NCI-H2107 treated with DMSO at 0.1 percent for 48 hours (cell line): Measurements from ENCODE around the gene PRSS53.
"Not testable (repeated sequence)": the region's sequence is repeated elsewhere in the genome, so short reads cannot be mapped to it uniquely, and the experiment has no call there.

Experiments used
- DNase-seq: peaks from one replicate; lab custom pipeline; 2025; ENCODE audit not compliant: unreplicated experiment; lab: John Stamatoyannopoulos, UW

Gene PRSS53

DNA sequence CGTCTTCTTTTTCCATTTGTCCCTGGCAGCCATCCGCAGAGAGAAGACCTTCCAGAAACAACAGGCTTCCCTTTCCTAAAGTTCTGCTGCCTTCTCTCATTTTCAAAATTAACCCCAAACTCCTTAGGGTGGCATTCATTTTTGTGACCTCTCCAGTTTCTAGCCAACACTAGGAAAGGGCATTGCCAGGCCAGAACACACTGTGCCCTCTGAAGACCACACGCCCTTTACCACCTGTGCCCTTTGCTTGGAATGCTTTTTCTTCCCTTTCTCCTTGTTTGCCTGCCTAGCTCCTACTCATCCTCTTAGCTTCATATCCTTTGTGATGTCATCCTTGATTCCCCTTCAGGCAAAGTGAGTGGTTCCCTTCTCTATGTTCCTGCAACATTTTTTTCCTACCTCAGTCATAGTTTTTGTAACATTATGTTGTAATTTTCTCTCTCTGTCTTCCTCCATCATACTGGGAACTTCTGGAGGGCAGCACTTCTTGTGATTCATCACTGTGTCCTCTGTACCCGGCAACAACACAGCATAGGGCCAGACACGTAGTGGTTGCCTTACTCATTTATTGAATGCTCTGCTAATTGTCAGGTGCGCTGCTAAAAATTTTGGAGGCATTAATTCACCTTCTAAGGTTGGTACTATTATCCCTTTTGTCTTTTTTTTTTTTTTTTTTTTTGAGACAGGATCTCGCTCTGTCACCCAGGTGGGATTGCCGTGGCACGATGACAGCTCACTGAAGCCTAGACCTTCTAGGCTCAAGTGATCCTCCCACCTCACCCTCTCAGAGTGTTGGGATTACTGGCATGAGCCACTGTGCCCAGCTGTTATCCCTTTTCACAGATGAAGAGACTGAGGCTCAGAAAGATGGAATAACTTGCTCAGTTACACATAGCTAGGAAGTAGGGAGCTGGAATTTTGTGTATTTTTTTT is 29.7 kb upstream of the PRSS53 start:
- DNase-seq = no peak

DNA sequence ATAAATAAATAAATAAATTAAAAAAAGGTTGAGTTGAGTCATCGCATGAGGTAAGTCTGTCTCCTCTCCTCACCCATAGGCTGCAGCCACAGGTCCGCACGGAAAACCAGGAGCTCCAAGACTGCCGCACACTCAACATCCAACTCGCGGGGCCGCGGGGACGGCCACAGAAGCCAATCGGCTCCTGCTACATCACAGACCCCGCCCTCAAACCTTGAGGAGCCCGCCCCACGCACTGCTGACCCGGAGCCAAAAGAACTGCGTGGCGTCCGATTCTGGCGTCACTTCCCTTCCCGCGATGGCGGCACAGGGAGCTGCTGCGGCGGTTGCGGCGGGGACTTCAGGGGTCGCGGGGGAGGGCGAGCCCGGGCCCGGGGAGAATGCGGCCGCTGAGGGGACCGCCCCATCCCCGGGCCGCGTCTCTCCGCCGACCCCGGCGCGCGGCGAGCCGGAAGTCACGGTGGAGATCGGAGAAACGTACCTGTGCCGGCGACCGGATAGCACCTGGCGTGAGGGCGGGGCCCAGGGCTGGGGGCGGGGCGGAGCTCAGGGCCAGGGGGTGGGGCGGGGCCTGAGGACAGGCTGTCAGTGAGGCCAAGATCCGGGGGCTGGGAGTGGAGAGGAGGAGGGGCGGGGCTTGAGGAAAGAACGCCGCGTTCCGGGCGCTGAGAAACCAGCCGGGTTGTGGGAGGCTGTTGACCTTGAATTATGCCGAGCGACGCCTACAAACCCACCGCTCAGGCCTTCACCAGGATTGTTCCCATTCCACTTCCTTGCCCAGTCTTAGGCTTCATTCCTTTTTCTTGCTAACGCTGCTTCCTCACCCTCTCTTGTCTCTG is 28.9 kb upstream of the PRSS53 start, which contains the start of gene KAT8:
Gene KAT8, plus strand, starts transcription at position 281 of the 839 bp plus-strand sequence. Its CDS starts 18 bp downstream, at position 299.
- DNase-seq = peak; percentile 92

DNA sequence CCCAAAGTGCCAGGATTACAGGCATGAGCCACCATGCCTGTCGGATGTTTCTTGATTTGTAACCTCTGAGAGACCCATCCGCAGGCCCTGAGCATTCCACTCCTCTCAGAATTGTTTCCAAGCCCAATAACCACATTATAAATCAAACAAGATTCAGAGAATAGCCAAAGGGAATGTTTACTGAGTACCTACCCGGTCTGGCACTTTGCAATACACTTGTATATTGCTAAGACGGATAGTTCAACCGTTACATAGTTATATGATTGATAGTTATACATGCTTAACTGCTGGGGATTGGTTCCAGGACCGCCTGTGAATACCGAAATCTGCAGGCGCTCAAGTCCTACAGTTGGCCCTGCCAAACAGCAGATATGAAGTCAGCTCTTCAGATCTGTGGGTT is 25.7 kb upstream of the PRSS53 start:
- no peak for DNase-seq

DNA sequence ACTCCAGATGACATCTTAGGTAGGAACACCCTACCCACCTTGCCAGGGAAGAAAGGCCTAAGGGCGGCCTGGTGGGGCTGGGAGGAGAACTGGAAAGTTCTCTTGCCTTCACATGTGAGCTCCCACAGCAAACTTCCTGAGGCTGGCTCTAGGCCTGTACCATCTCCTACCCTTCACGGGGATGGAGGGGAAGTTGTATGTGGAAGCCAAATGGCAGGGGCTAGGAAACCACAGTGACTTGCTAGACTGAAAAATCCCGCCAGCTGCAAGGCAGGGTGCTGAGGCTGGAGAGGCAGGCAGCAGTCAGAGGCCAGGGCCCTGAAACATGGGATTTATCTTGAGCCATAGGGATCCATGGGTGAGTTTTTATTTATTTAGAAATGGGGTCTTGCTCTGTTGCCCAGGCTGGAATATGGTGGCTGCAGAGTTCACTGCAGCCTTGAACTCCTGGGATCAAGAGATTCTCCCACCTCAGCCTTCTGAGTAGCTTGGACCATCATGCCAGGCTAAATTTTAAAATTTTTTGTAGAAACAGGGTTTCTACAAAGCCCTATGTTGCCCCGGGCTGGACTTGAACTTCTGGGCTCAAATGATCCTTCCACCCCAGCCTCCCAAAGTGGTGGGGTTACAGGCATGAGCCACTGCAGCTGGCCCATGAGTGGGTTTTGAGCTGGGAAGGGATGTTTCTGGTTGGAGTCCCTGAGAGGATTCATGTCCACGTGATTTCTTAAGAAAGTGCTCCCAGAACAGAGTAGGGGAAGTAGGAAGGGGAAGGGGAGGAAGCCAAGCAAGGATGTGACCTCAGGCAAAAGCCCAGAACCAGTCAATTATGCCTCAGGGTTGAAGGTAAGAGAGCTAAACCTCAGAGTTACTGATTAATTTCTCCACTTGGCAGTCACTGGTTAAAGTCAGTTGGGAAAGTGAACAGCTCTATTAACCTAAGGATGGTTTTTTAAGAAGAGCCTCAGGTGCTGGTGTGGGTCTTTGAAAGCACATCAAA is 24.7 kb upstream of the PRSS53 start:
- no peak for DNase-seq

DNA sequence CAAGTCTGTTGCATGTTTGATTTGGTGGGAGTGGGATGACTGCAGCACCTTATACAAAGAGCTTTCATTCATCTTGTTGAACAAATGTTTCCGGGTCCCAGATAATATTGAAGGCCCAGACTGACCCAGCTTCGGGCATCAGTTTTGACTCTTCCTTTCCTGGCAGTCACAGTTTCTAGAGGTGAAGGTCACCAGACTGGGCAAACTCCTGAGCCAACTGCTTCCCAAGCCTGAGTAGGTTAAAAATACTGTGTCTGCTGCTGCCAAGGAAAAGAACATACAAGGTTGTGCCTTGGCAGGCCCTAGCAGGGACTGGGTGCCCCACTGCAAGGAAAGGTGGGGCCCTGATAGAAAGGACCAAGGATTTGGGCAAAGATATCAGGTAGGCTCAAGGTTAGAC is 24.0 kb upstream of the PRSS53 start:
- DNase-seq = no peak

DNA sequence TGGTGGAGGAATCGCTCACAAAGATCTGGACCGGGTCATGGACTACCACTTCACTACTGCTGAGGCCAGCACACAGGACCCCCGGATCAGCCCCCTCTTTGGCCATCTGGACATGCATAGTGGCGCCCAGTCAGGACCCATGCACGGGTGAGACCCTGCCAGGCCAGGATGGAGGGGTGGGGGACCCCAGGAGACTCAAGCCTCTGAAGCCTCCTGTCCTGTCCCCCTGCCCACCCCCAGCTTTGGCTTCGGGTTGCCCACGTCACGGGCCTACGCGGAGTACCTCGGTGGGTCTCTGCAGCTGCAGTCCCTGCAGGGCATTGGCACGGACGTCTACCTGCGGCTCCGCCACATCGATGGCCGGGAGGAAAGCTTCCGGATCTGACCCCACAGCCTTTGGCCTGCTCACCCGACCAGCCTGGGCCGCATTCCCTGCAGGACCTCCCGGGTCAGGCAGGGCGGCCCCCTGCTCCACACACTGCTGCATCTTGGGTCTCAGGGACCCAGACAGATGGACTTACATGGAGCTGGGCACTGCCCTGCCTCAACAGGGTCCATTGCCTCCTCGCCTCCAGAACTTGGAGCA is 23.2 kb upstream of the PRSS53 start:
- no peak for DNase-seq

DNA sequence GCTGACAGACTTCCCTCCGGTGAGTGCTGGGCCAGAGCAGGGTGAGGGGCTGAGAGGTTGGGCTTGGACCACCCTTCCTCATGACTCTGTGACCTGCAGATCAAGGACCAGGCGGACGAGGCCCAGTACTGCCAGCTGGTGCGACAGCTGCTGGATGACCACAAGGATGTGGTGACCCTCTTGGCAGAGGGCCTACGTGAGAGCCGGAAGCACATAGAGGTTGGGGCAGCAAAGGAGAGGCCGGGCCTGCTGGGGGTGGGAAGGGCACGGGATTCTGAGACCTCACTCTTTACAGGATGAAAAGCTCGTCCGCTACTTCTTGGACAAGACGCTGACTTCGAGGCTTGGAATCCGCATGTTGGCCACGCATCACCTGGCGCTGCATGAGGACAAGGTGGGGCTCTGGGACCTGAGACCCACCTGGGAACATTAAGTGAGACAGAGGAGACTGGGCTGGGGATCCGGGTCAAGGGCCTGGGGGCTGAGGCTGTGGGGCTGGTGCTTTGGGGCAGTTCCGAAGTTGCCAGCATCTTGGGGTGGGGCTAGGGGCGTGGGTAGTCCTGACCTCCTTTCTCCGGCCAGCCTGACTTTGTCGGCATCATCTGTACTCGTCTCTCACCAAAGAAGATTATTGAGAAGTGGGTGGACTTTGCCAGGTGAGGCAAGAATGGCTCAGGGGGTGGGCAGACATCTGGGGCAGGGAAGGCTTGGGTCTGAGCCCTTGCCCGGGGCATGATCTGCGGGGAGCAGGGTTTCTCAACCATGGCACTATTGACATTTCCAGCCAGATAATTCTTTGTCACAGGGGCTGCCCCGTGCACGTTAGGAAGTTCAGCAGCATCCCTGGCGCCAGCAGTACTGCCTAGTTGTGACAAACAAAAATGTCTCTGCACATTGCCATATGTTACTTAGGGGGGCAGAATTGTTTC is 21.6 kb upstream of the PRSS53 start:
- no peak for DNase-seq

DNA sequence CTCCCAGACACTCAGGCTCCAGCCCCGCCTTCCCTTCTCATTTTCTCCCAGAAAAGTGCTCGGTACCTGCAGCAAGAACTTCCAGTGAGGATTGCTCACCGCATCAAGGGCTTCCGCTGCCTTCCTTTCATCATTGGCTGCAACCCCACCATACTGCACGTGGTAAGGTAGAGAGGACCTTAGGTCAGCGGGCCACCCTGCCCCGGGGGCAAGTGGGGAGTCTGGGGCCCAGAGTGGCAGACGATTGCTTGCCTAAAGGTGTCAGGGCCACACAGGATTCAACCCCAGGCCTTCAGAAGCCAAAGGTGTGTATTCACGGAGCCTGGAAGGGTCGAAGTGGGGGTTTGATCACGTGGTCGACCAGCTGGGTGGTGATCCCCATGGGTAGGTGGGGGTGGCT is 20.9 kb upstream of the PRSS53 start:
- no peak for DNase-seq

DNA sequence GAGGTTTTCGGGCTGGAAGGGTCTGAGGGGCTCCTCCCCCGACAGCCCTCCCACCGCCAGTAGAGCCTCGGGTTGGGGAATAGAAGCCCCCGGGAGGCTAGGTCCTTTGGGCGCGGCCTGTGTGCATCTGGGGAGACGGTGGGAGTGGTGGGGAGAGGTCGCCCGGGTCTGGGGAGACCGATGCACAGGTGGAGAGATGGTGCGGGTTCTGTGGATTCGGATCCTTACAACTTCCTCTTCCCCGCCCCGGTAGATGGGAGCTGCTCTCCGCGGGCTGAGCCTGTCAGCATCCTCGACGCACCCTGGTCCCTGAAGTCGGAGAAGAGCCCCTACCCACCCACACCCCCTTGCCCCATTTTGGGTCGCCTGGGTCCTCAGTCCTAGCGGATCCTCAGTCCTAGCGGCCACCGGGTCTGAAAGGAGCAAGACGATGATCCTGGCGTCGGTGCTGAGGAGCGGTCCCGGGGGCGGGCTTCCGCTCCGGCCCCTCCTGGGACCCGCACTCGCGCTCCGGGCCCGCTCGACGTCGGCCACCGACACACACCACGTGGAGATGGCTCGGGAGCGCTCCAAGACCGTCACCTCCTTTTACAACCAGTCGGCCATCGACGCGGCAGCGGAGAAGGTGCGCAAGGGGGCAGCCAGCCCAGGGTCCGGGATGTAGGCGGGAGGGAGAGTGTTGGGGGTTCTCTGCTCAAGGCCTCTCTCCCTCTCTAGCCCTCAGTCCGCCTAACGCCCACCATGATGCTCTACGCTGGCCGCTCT is 20.2 kb upstream of the PRSS53 start:
- no peak for DNase-seq

DNA sequence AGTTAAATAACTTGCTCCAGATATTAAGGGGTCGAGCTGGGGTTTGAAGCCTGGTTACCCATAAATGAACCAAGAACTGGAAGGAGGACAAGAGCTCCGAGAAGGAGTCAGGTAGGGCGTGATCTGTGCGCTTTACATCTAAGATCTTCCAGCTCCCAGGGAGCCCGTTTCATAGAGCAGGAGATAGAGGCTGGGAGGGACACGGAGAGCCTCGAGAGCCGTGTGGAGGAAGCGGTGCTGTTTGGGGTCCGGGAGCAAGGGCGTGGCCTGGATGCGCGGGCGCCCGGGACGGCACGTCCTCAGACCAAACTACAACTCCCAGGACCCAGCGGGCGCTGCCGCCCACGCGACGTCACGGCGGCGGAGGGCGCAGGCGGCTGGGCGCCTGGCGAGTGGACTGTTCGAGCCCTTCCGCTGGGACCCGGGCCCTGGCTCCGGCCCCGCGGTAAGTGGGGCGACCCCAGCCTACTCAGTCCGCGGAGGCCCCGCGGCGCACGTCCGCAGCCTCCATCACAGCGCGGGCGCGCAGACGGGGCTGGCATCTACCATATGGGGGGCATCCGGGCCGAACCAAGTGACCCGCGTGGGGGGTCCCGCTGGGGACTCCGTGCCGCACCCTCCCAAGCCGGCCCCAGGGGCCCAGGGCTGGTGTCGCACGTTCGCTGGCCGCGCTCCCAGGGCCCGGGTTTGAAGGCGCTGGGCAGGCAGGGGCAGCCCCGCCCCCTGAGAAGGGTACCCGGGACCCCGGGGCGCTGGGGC is 19.5 kb upstream of the PRSS53 start, which contains the start of gene BCKDK:
Gene BCKDK, plus strand, starts transcription at position 352 of the 759 bp plus-strand sequence. CDS start 838 bp downstream, outside the sequence.
- no peak for DNase-seq

DNA sequence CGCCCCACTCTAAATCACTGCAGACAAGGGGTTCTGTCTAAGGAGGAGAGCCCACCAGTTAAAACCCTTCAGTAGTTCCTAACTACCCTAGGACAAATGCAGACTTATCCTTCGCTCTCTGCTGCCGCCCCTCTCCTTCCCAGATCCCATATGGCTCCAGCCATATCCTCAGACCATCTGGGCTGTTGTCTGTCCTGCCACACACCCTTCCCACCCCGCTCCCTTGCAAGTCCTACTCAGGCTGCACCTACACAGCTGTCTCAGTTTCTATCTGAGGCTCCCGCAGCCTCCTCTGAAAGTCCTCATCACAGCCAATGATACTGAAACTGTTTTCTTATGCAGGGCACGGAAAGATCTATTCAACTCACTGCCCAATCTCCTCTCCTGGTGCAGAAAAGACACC is 18.7 kb upstream of the PRSS53 start:
- DNase-seq = no peak

DNA sequence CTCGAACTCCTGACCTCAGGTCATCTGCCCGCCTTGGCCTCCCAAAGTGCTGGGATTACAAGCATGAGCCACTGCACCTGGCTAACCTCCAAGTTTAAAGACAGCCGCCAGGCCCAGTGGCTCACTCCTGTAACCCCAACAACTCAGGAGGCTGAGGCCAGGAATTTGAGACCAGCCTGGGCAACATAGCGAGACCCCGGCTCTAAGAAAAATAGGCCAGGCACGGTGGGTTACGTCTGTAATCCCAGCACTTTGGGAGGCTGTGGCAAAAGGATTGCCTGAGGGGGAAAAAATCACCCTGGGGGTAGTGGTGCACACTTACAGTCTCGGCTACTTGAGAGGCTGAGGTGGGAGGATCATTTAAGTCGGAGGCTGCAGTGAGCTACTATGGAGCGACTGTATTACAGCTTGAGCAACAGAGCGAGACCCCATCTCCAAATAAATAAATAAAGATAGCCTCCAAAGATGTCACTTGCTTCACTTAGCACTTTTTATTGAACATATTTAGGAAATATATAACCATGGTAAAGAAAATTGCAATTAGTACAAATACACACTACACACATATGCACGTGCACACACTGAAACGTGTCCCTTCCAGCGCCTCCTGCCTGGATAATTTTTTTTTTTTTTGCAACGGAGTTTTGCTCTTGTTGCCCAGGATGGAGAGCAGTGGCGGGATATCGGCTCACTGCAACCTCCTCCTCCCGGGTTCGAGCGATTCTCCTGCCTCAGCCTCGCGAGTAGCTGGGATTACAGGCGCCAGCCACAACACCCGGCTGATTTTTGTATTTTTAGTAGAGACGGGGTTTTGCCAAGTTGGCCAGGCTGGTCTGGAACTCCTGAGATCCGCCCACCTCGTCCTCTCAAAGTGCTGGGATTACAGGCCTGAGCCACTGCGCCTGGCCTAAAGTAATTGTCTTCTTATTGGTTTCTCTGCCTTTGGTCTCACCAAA is 18.0 kb upstream of the PRSS53 start:
- no peak for DNase-seq

DNA sequence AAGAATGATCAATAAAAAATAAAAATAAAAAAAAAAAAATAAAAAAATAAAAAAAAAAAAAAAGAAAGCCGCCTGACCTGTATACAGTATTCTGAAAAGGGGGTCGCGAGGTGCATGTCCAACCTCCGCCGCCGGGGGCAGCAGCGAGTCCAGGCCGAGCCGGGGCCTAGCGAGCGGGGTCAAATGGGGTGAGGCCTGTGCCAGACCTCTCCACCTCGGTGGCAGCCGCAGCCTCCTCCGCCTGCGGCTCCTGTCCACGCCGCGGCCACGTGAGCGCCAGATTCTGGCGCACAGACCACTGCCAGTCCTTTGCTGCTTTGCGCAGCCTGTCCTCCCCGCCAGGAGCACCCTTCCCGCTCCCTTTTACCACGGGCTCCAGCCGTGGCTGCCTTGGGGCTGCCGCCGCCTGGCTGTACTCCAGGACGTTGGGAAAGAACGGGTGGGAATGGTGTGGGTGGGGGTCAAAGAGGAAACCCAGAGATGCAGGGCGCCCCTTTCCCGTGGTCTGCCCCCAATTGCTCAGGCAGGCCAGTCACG is 17.0 kb upstream of the PRSS53 start:
- DNase-seq = peak; percentile 11

DNA sequence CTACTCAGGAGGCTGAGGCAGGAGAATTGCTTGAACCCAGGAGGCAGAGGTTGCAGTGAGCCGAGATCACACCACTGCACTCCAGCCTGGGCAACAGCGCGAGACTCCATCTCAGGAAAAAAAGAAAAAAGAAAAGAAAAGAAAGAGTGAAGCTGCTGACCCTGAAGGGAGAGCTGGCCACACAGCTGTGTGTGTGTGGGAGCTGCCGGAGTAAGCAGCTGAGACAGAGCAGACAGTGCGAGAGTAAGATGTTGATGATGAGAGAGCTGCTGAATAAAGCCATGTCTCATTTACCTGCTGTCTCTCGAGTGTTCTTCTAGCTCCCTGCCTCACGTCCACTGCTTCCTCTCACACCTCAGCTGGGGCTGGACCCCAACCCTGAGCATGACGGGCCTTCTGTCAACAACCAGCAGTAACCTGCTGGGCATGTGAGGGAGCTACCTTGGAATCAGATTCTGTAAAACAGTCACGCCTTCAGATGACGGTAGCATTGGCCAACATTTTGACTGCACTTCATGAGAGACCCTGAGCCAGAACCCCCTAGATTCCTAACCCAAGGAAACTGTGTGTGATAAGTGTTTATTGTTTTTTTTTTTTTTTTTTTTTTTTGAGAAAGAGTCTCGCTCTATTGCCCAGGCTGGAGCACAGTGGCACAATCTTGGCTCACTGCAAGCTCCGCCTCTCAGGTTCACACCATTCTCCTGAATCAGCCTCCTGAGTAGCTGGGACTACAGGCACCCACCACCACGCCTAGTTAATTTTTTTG is 12.3 kb upstream of the PRSS53 start:
- DNase-seq = not testable (repeated sequence)

DNA sequence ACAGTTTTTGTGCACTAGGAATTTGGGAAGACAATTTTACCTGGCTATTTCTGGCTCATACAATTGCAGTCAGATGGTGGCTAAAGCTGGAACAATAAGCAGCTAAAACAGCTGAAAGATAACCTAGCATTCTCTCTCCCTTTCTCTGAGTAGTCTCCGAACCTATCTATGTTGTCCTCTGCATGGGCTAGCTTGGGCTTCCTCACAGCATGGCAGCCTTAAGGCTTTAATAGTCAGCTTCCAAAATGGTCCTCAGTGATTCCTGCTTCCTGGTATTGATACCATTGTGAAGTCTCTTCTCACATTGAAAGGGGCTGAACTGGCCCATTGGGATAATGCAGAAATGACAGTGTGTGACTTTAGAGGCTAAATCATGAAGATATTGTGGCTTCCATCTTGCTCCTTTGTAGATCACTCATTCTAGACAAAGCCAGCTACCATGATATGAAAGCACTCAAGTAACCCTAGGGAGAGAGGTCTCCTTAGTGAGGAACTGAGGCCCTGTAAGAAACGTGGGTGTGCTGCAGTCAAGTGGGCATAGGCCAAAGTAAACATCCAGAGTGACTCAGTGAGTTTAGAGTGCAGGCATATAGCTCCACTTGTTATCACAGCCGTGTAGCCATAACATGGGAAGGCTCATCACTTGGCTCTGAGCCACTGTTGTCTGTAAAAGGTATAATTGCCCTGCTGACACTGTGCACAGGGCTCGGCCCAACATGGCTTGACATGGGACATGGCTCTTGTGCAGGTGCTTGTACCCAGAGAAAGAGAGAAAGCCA is 11.3 kb upstream of the PRSS53 start:
- DNase-seq = no peak
